Suppressor macrophage treated with lipopolysaccharide for 1 hour (primary cell): ENCODE measurements around the gene TRIM7.
"Not testable (repeated sequence)": the region's sequence is repeated elsewhere in the genome, so short reads cannot be mapped to it uniquely, and the experiment has no call there.

Source experiments
- DNase-seq, 3 donors: peaks; one replicate each; pipeline ENCODE4 v3.0.0-alpha.2; 2020 to 2022

Gene TRIM7

GRCh38 chr5:181211208-181211607 lies 6.2 kb upstream of the TRIM7 start:
- no peak for DNase-seq

GRCh38 chr5:181210698-181211097 lies 5.7 kb upstream of the TRIM7 start:
- not testable (repeated sequence) for DNase-seq

GRCh38 chr5:181210148-181210547 lies 5.2 kb upstream of the TRIM7 start:
- DNase-seq, result not testable (repeated sequence)

- not testable (repeated sequence) for DNase-seq
Observed at GRCh38 chr5:181209006-181209405, 4.0 kb upstream of the TRIM7 start.

- DNase-seq, result no peak
Observed at GRCh38 chr5:181207960-181208253, 2.9 kb upstream of the TRIM7 start.

- DNase-seq, result peak; percentile 85 to 90 (median 87)
Observed at GRCh38 chr5:181207214-181207959, 2.4 kb upstream of the TRIM7 start.

- DNase-seq, result no peak
Observed at GRCh38 chr5:181205761-181206649, 1.0 kb upstream of the TRIM7 start.

- DNase-seq, result peak in 1 of 3 donors; percentile 44
Observed at GRCh38 chr5:181204113-181204825, 727 bp downstream of the TRIM7 start.

GRCh38 chr5:181203777-181204112 lies 1.3 kb downstream of the TRIM7 start:
- no peak for DNase-seq

- peak; percentile 65 to 83 (median 78) for DNase-seq
Observed at GRCh38 chr5:181203093-181203711, 1.8 kb downstream of the TRIM7 start.

GRCh38 chr5:181200816-181201215 lies 4.2 kb downstream of the TRIM7 start:
- no peak for DNase-seq

GRCh38 chr5:181199881-181200638 lies 4.9 kb downstream of the TRIM7 start:
- peak in 1 of 3 donors; percentile 44 for DNase-seq

- DNase-seq, result no peak
Observed at GRCh38 chr5:181198905-181199519, 6.0 kb downstream of the TRIM7 start.

- no peak for DNase-seq
Observed at GRCh38 chr5:181198106-181198685, 6.8 kb downstream of the TRIM7 start.

- no peak for DNase-seq
Observed at GRCh38 chr5:181197326-181197951, 7.6 kb downstream of the TRIM7 start.

- DNase-seq, result no peak
Observed at GRCh38 chr5:181195249-181195761, 9.7 kb downstream of the TRIM7 start.

GRCh38 chr5:181194489-181195248 lies 10.3 kb downstream of the TRIM7 start:
- no peak for DNase-seq

GRCh38 chr5:181193656-181194055 lies 11.3 kb downstream of the TRIM7 start:
- DNase-seq, result no peak

- no peak for DNase-seq
Observed at GRCh38 chr5:181192337-181193046, 12.5 kb downstream of the TRIM7 start.
